ENCODE measurements around the gene MFSD8. TPM values are rescaled to one million over a fixed set of nuclear protein-coding genes. Genes with fewer than 3 reads are reported as not detected.
"Not testable (repeated sequence)": the region's sequence is repeated elsewhere in the genome, so short reads cannot be mapped to it uniquely, and the experiment has no call there.

The MFSD8 gene
- total and polyA plus RNA-seq, 2 donors (not counting 1 experiment from before 2014, with no cell fraction given) = 18.8 to 28.6 TPM

DNA sequence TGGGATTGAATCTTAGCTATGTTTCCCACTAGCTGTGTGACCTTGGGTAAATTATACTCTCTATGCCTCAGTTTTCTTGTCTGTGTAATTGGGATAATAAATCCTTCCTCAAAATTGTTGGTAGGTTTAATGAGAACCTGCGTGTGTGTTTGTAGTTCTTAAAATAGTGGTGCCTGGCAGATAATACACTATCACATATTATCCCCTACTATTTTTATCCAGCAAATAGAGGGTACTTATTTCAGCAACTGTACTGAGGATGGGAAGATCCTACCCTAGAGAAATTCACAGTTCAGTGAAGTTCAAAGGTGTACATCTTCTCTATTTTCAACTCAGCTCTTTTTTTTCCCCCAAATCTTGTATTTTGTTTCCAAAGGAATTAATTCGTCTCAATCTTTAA, 17.5 kb upstream of the MFSD8 start:
- no peak overlapping the region for H2AFZ ChIP-seq (ENCODE audit: low read length)
- no peak overlapping the region for H3K4me3 ChIP-seq (replicated peaks in 1 of 4; ENCODE audit: control extremely low read depth in 1 of 4, insufficient read depth in 1 of 4, low read depth in 3 of 4, low read length in 4 of 4)
- H3K79me2 ChIP-seq (ENCODE audit: control insufficient read depth, insufficient read depth, low read length) = no peaks in the 10 kb centered on the region
- H3K9ac ChIP-seq (ENCODE audit: insufficient read depth, low read length) = no peak overlapping the region
- H3K4me1 ChIP-seq (ENCODE audit: control insufficient read depth, extremely low read depth, insufficient read depth, low read length) = no peaks in the 10 kb centered on the region
- H3K36me3 ChIP-seq (ENCODE audit: control insufficient read depth, insufficient read depth, low read length) = no peaks in the 10 kb centered on the region
- DNase-seq (ENCODE audit: low read depth in 2 of 2) = no peak
- H3K27ac ChIP-seq (ENCODE audit: insufficient read depth, low read length) = no peak overlapping the region
- H4K20me1 ChIP-seq (ENCODE audit: control insufficient read depth, extremely low read depth, insufficient read depth, low read length) = no peaks in the 10 kb centered on the region
- no peak for TF ChIP-seq EZH2 (IDR thresholded peaks at IDR 0.05; ENCODE audit: low read length, missing control alignments)
- TF ChIP-seq, protein P1, sequence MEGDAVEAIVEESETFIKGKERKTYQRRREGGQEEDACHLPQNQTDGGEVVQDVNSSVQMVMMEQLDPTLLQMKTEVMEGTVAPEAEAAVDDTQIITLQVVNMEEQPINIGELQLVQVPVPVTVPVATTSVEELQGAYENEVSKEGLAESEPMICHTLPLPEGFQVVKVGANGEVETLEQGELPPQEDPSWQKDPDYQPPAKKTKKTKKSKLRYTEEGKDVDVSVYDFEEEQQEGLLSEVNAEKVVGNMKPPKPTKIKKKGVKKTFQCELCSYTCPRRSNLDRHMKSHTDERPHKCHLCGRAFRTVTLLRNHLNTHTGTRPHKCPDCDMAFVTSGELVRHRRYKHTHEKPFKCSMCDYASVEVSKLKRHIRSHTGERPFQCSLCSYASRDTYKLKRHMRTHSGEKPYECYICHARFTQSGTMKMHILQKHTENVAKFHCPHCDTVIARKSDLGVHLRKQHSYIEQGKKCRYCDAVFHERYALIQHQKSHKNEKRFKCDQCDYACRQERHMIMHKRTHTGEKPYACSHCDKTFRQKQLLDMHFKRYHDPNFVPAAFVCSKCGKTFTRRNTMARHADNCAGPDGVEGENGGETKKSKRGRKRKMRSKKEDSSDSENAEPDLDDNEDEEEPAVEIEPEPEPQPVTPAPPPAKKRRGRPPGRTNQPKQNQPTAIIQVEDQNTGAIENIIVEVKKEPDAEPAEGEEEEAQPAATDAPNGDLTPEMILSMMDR (conservative IDR thresholded peaks at IDR 0.05 in 1 of 2, IDR thresholded peaks at IDR 0.05 in 1 of 2; ENCODE audit: low read depth in 1 of 2, low read length in 2 of 2) = no peak
- no peaks in the 10 kb centered on the region for H3K9me3 ChIP-seq (ENCODE audit: control insufficient read depth, insufficient read depth, low read depth, low read length)
- no peak overlapping the region for H3K4me2 ChIP-seq (ENCODE audit: extremely low read depth, insufficient read depth, low read length)
- H3K27me3 ChIP-seq (ENCODE audit: control insufficient read depth, insufficient read depth, low read length) = no peaks in the 10 kb centered on the region

DNA sequence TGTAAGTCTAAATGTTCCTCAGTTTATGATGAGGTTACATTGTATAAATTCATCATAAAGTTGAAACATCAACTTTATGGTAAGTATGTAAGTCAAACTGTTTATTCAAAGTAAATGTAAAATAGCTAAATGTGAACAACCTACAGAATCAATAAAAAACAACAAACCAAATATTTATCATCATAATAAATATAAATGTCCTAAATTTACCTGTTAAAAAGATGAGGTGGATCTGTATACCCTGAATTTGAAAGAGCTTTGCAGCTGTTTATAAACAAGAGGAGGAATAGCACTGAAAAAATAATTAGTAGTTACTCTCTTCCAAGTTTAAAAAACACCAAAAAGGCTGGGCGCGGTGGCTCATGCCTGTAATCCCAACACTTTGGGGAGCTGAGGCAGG, 14.0 kb upstream of the MFSD8 start:
- no peak overlapping the region for H2AFZ ChIP-seq (ENCODE audit: low read length)
- H3K36me3 ChIP-seq (ENCODE audit: control insufficient read depth, insufficient read depth, low read length) = no peaks in the 10 kb centered on the region
- DNase-seq (ENCODE audit: low read depth in 2 of 2) = no peak
- no peak overlapping the region for H3K4me2 ChIP-seq (ENCODE audit: extremely low read depth, insufficient read depth, low read length)
- H3K4me1 ChIP-seq (ENCODE audit: control insufficient read depth, extremely low read depth, insufficient read depth, low read length) = no peaks in the 10 kb centered on the region
- no peaks in the 10 kb centered on the region for H3K9me3 ChIP-seq (ENCODE audit: control insufficient read depth, insufficient read depth, low read depth, low read length)
- H3K9ac ChIP-seq (ENCODE audit: insufficient read depth, low read length) = no peak overlapping the region
- H4K20me1 ChIP-seq (ENCODE audit: control insufficient read depth, extremely low read depth, insufficient read depth, low read length) = no peaks in the 10 kb centered on the region
- no peak overlapping the region for H3K27ac ChIP-seq (ENCODE audit: insufficient read depth, low read length)
- no peaks in the 10 kb centered on the region for H3K79me2 ChIP-seq (ENCODE audit: control insufficient read depth, insufficient read depth, low read length)
- H3K4me3 ChIP-seq (replicated peaks in 1 of 4; ENCODE audit: control extremely low read depth in 1 of 4, insufficient read depth in 1 of 4, low read depth in 3 of 4, low read length in 4 of 4) = no peak overlapping the region
- TF ChIP-seq EZH2 (IDR thresholded peaks at IDR 0.05; ENCODE audit: low read length, missing control alignments) = no peak
- TF ChIP-seq, protein P1 (conservative IDR thresholded peaks at IDR 0.05 in 1 of 2, IDR thresholded peaks at IDR 0.05 in 1 of 2; ENCODE audit: low read depth in 1 of 2, low read length in 2 of 2) = no peak
- H3K27me3 ChIP-seq (ENCODE audit: control insufficient read depth, insufficient read depth, low read length) = no peaks in the 10 kb centered on the region

DNA sequence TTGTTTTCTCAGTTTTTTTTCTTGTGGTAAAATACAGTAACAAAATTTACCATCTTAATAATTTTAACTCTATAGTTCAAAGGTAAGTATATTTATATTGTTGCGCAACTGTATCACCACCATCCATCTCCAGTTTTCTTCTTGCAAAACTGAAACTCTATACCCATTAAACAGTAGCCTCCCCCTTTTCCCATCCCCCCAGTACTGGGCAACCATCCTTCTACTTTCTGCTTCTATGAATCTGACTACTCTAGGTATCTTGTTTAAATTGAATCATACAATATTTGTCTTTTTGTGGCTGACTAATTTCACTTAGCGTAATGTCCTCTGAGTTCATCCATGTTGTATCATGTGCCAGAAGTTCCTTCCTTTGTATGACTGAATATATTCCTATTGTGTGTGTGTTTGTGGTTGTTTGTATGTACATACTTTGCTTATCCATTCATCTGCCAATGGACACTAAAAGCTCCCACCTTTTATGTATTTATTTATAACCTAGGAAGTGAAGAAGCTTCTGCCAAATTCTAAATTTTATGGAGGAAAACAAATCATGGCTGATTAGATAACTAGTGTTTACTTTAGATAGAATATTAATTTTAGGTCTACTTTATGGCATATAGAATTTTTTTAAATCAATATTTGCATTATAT, 10.3 kb upstream of the MFSD8 start:
- H3K27me3 ChIP-seq (ENCODE audit: control insufficient read depth, insufficient read depth, low read length) = no peaks in the 10 kb centered on the region
- TF ChIP-seq, protein P1 (conservative IDR thresholded peaks at IDR 0.05 in 1 of 2, IDR thresholded peaks at IDR 0.05 in 1 of 2; ENCODE audit: low read depth in 1 of 2, low read length in 2 of 2) = no peak
- TF ChIP-seq EZH2 (IDR thresholded peaks at IDR 0.05; ENCODE audit: low read length, missing control alignments) = no peak
- no peaks in the 10 kb centered on the region for H4K20me1 ChIP-seq (ENCODE audit: control insufficient read depth, extremely low read depth, insufficient read depth, low read length)
- H3K9ac ChIP-seq (ENCODE audit: insufficient read depth, low read length) = no peak overlapping the region
- no peak overlapping the region for H2AFZ ChIP-seq (ENCODE audit: low read length)
- DNase-seq (ENCODE audit: low read depth in 2 of 2) = peak; percentile 14 to 78
- no peaks in the 10 kb centered on the region for H3K9me3 ChIP-seq (ENCODE audit: control insufficient read depth, insufficient read depth, low read depth, low read length)
- H3K4me3 ChIP-seq (replicated peaks in 1 of 4; ENCODE audit: control extremely low read depth in 1 of 4, insufficient read depth in 1 of 4, low read depth in 3 of 4, low read length in 4 of 4) = no peak overlapping the region
- no peak overlapping the region for H3K4me2 ChIP-seq (ENCODE audit: extremely low read depth, insufficient read depth, low read length)
- no peak overlapping the region for H3K27ac ChIP-seq (ENCODE audit: insufficient read depth, low read length)
- H3K79me2 ChIP-seq (ENCODE audit: control insufficient read depth, insufficient read depth, low read length) = no peaks in the 10 kb centered on the region
- no peaks in the 10 kb centered on the region for H3K4me1 ChIP-seq (ENCODE audit: control insufficient read depth, extremely low read depth, insufficient read depth, low read length)
- no peaks in the 10 kb centered on the region for H3K36me3 ChIP-seq (ENCODE audit: control insufficient read depth, insufficient read depth, low read length)

DNA sequence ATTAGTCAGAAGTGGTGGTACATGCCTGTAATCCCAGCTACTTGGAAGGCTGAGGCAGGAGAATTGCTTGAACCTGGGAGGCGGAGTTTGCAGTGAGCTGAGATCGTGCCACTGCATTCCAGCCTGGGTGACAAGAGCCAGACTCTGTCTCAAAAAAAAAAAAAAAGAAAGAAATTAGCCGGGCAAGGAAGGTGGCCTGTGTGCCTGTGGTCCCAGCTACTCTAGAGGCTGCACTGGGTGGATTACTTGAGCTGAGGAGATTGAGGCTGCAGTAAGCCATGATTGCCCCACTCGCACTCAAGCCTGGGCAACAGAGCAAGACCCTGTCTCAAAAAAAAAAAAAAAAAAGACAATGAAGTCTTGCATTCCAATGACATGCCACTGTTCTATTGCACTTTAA, 6.0 kb upstream of the MFSD8 start:
- H3K36me3 ChIP-seq (ENCODE audit: control insufficient read depth, insufficient read depth, low read length); H4K20me1 ChIP-seq (ENCODE audit: control insufficient read depth, extremely low read depth, insufficient read depth, low read length); H3K4me3 ChIP-seq (replicated peaks in 1 of 4; ENCODE audit: control extremely low read depth in 1 of 4, insufficient read depth in 1 of 4, low read depth in 3 of 4, low read length in 4 of 4); H3K4me1 ChIP-seq (ENCODE audit: control insufficient read depth, extremely low read depth, insufficient read depth, low read length); DNase-seq (ENCODE audit: low read depth in 2 of 2); H3K27ac ChIP-seq (ENCODE audit: insufficient read depth, low read length); H3K79me2 ChIP-seq (ENCODE audit: control insufficient read depth, insufficient read depth, low read length); H3K9me3 ChIP-seq (ENCODE audit: control insufficient read depth, insufficient read depth, low read depth, low read length); H3K9ac ChIP-seq (ENCODE audit: insufficient read depth, low read length); H2AFZ ChIP-seq (ENCODE audit: low read length); H3K4me2 ChIP-seq (ENCODE audit: extremely low read depth, insufficient read depth, low read length); H3K27me3 ChIP-seq (ENCODE audit: control insufficient read depth, insufficient read depth, low read length): not testable (repeated sequence)

Measured in fibroblast of lung (primary cell).